H1 (cell line): ENCODE data around the gene KRT13. TPM values are rescaled to one million over a fixed set of nuclear protein-coding genes. Genes with fewer than 3 reads are reported as not detected.

Experiments
- BACH1 ChIP-seq: IDR thresholded peaks from 2 replicates; pipeline ENCODE4 v1.6.1; 2012; ENCODE audit warnings: low read length, improper control_type of control experiment
- BRCA1 ChIP-seq: IDR thresholded peaks from 2 replicates; pipeline ENCODE4 v1.6.1; 2012; ENCODE audit warnings: low read depth, low read length, improper control_type of control experiment
- CBX8 ChIP-seq: fragments of 300-800, 300-1000 bp; sonication (generic); IDR thresholded peaks from 2 replicates; pipeline ENCODE4 v1.7.1; 2016; ENCODE audit warnings: low read depth, low read length, borderline replicate concordance
- EP300 ChIP-seq, 2 experiments: IDR thresholded peaks; 1 replicate in 1 of 2; 2 replicates in 1 of 2; pipeline ENCODE4 v1.6.1; 2011 to 2012; ENCODE audit warnings: low read depth in 2 of 2, low read length in 2 of 2, mild to moderate bottlenecking in 2 of 2, borderline replicate concordance in 1 of 2, inconsistent platforms in 1 of 2, moderate library complexity in 1 of 2
- KDM1A ChIP-seq: fragments of 200-600, 300-600 bp; sonication (generic); IDR thresholded peaks from 2 replicates; pipeline ENCODE4 v1.7.1; 2016; ENCODE audit warnings: mild to moderate bottlenecking, low read length, borderline replicate concordance
- KDM4A ChIP-seq: IDR thresholded peaks from one replicate; pipeline ENCODE4 v1.7.1; 2012; ENCODE audit warnings: low read depth, mild to moderate bottlenecking, moderate library complexity, low read length, inconsistent platforms; ENCODE audit not compliant: severe bottlenecking
- SIN3A ChIP-seq, 2 experiments: IDR thresholded peaks in 1 of 2; conservative IDR thresholded peaks in 1 of 2; 2 replicates each; pipeline ENCODE4 v1.6.1; 2011 to 2012; ENCODE audit warnings: low read length in 2 of 2, improper control_type of control experiment in 1 of 2, low read depth in 1 of 2, mild to moderate bottlenecking in 1 of 2
- polyA plus RNA-seq, 7 experiments: library from polyadenylated mRNA; depleted of rRNA in 3 of 7; stranded (reverse) in 5 of 7; unstranded in 2 of 7; fragments of >200 nt in 5 of 7; fragments of 200-250 nt in 2 of 7; gene quantifications; 1 replicate in 5 of 7; 2 replicates in 1 of 7; 4 replicates in 1 of 7; pipeline versions ENCODE4 v1.2.1 to v1.2.3, GENCODE V29; 2011 to 2013; ENCODE audit warnings: missing spikeins in 2 of 7, mixed read lengths in 2 of 7
- total RNA-seq: library from RNA; stranded (reverse); fragmentation: NEBNext Ultra II Directional; extraction: Animal tissue kit (Norgen Biotek cat#: 25700); gene quantifications from 2 replicates; pipeline ENCODE4 v1.2.1, GENCODE V29; 2021
- TF ChIP-seq, protein P1 (sequence below): fragments of 300-600 bp; sonication (generic); IDR thresholded peaks from 2 replicates; pipeline ENCODE4 v1.7.1; 2012; ENCODE audit warnings: low read length, moderate library complexity, mild to moderate bottlenecking, inconsistent platforms; ENCODE audit not compliant: insufficient replicate concordance
- TF ChIP-seq, protein P2 (sequence below): IDR thresholded peaks from 2 replicates; pipeline ENCODE4 v1.6.1; 2011; ENCODE audit warnings: low read depth, mild to moderate bottlenecking, low read length; ENCODE audit not compliant: insufficient read depth

Gene KRT13
- total and polyA plus RNA-seq, 2 of the 8 experiments (the other 6 are each of a cell fraction or from before 2014, with no cell fraction given): 0.09 TPM; not detected in 1

GRCh38 chr17:41496803-41497484 is 8.5 kb downstream of the KRT13 start (continued):
- TF ChIP-seq, protein P1, sequence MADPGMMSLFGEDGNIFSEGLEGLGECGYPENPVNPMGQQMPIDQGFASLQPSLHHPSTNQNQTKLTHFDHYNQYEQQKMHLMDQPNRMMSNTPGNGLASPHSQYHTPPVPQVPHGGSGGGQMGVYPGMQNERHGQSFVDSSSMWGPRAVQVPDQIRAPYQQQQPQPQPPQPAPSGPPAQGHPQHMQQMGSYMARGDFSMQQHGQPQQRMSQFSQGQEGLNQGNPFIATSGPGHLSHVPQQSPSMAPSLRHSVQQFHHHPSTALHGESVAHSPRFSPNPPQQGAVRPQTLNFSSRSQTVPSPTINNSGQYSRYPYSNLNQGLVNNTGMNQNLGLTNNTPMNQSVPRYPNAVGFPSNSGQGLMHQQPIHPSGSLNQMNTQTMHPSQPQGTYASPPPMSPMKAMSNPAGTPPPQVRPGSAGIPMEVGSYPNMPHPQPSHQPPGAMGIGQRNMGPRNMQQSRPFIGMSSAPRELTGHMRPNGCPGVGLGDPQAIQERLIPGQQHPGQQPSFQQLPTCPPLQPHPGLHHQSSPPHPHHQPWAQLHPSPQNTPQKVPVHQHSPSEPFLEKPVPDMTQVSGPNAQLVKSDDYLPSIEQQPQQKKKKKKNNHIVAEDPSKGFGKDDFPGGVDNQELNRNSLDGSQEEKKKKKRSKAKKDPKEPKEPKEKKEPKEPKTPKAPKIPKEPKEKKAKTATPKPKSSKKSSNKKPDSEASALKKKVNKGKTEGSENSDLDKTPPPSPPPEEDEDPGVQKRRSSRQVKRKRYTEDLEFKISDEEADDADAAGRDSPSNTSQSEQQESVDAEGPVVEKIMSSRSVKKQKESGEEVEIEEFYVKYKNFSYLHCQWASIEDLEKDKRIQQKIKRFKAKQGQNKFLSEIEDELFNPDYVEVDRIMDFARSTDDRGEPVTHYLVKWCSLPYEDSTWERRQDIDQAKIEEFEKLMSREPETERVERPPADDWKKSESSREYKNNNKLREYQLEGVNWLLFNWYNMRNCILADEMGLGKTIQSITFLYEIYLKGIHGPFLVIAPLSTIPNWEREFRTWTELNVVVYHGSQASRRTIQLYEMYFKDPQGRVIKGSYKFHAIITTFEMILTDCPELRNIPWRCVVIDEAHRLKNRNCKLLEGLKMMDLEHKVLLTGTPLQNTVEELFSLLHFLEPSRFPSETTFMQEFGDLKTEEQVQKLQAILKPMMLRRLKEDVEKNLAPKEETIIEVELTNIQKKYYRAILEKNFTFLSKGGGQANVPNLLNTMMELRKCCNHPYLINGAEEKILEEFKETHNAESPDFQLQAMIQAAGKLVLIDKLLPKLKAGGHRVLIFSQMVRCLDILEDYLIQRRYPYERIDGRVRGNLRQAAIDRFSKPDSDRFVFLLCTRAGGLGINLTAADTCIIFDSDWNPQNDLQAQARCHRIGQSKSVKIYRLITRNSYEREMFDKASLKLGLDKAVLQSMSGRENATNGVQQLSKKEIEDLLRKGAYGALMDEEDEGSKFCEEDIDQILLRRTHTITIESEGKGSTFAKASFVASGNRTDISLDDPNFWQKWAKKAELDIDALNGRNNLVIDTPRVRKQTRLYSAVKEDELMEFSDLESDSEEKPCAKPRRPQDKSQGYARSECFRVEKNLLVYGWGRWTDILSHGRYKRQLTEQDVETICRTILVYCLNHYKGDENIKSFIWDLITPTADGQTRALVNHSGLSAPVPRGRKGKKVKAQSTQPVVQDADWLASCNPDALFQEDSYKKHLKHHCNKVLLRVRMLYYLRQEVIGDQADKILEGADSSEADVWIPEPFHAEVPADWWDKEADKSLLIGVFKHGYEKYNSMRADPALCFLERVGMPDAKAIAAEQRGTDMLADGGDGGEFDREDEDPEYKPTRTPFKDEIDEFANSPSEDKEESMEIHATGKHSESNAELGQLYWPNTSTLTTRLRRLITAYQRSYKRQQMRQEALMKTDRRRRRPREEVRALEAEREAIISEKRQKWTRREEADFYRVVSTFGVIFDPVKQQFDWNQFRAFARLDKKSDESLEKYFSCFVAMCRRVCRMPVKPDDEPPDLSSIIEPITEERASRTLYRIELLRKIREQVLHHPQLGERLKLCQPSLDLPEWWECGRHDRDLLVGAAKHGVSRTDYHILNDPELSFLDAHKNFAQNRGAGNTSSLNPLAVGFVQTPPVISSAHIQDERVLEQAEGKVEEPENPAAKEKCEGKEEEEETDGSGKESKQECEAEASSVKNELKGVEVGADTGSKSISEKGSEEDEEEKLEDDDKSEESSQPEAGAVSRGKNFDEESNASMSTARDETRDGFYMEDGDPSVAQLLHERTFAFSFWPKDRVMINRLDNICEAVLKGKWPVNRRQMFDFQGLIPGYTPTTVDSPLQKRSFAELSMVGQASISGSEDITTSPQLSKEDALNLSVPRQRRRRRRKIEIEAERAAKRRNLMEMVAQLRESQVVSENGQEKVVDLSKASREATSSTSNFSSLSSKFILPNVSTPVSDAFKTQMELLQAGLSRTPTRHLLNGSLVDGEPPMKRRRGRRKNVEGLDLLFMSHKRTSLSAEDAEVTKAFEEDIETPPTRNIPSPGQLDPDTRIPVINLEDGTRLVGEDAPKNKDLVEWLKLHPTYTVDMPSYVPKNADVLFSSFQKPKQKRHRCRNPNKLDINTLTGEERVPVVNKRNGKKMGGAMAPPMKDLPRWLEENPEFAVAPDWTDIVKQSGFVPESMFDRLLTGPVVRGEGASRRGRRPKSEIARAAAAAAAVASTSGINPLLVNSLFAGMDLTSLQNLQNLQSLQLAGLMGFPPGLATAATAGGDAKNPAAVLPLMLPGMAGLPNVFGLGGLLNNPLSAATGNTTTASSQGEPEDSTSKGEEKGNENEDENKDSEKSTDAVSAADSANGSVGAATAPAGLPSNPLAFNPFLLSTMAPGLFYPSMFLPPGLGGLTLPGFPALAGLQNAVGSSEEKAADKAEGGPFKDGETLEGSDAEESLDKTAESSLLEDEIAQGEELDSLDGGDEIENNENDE: no peak
- TF ChIP-seq, protein P2, sequence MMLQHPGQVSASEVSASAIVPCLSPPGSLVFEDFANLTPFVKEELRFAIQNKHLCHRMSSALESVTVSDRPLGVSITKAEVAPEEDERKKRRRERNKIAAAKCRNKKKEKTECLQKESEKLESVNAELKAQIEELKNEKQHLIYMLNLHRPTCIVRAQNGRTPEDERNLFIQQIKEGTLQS: no peak
- TF ChIP-seq SIN3A (conservative IDR thresholded peaks at IDR 0.05 in 1 of 2, IDR thresholded peaks at IDR 0.05 in 1 of 2; ENCODE audit: low read depth in 1 of 2, low read length in 2 of 2) (no peak), KDM1A (peak; percentile 94), EP300 (IDR thresholded peaks at IDR 0.05; ENCODE audit: borderline replicate concordance in 1 of 2, low read depth in 2 of 2, low read length in 2 of 2) (no peak), KDM4A (no peak), BACH1 (no peak), CBX8 (no peak), BRCA1 (no peak)
